ENCODE data around the gene ZNF785. TPM values are rescaled to one million over a fixed set of nuclear protein-coding genes. Genes with fewer than 3 reads are reported as not detected.
A peak's percentile ranks its signal among the peaks of the same experiment; 100 is the strongest.

Gene ZNF785
- total RNA-seq, 2 experiments from 2014 or later, result 4.6 to 6.8 TPM

- Histone ChIP-seq H3K27ac (ENCODE audit: low read depth, low read length, poor library complexity, severe bottlenecking) (no peak overlapping the region), H3K36me3 (ENCODE audit: insufficient read depth, low read length) (peaks cover 7% of the 10 kb centered on the region), H2AFZ (ENCODE audit: low read length) (no peak overlapping the region), H3K9me2 (ENCODE audit: insufficient read depth, low read length) (no peaks in the 10 kb centered on the region), H3K9me3 (ENCODE audit: low read length) (no peaks in the 10 kb centered on the region), H4K20me1 (ENCODE audit: insufficient read depth, low read length) (no peaks in the 10 kb centered on the region), H3K79me2 (ENCODE audit: insufficient read depth, low read depth, low read length) (peaks cover 15% of the 10 kb centered on the region; the same call in 1 of the 2 replicates), H3K4me3 (ENCODE audit: low read depth, low read length, poor library complexity, severe bottlenecking) (no peak overlapping the region), H3K4me1 (ENCODE audit: insufficient read depth, low read length, poor library complexity, severe bottlenecking) (peaks cover 11% of the 10 kb centered on the region), H3K4me2 (ENCODE audit: low read length) (no peak overlapping the region)
- TF ChIP-seq CTCF (conservative IDR thresholded peaks at IDR 0.05; ENCODE audit: low read length), result no peak
- TF ChIP-seq EZH2phosphoT487 (IDR thresholded peaks at IDR 0.05; ENCODE audit: borderline replicate concordance, low read depth, low read length), result no peak
- ChIA-PET CTCF (ENCODE audit: unreplicated experiment) (no interaction called here), POLR2A (interaction anchor here (1.1 to 2.3 kb wide), 2 partner anchors 86 to 100 kb away, joined by 3 to 6 read pairs; no protein-coding TSS in a partner anchor)
- no TSS peak for BruUV-seq (replicated peaks)
- intact Hi-C loops (cut with micrococcal nuclease; ENCODE audit: unreplicated experiment), result no loop called here
- DNase-seq (ENCODE audit: low spot score), result no peak
These were observed 25.8 kb downstream of the ZNF785 start for GRCh38 chr16:30559690-30560089.

- peaks cover 15% of the 10 kb centered on the region; the same call in 1 of the 2 replicates for H3K79me2 ChIP-seq (ENCODE audit: insufficient read depth, low read depth, low read length)
- ChIA-PET POLR2A (interaction anchor here (0.6 to 2.9 kb wide), 11 partner anchors 10 to 541 kb away, joined by 3 to 54 read pairs (median 6); partner anchors contain the start of genes ZNF688 and ZNF747), CTCF (ENCODE audit: unreplicated experiment) (interaction anchor here (0.7 to 1.0 kb wide), 6 partner anchors 13 to 176 kb away, joined by 3 to 6 read pairs (median 4); partner anchors contain the start of gene SEPTIN1)
- no peaks in the 10 kb centered on the region for H3K9me3 ChIP-seq (ENCODE audit: low read length)
- peak overlapping the region; percentile 72; the same call in 1 of the 2 replicates for H2AFZ ChIP-seq (ENCODE audit: low read length)
- no peaks in the 10 kb centered on the region for H4K20me1 ChIP-seq (ENCODE audit: insufficient read depth, low read length)
- DNase-seq (ENCODE audit: low spot score), result no peak
- peak overlapping the region; percentile 77 for H3K27ac ChIP-seq (ENCODE audit: low read depth, low read length, poor library complexity, severe bottlenecking)
- TSS peak; percentile 71 for BruUV-seq (replicated peaks)
- intact Hi-C loops (cut with micrococcal nuclease; ENCODE audit: unreplicated experiment), result loop anchor here (1.0 kb wide), 2 partner anchors 13 to 24 kb away; no protein-coding TSS in a partner anchor
- peaks cover 11% of the 10 kb centered on the region for H3K4me1 ChIP-seq (ENCODE audit: insufficient read depth, low read length, poor library complexity, severe bottlenecking)
- no peak for TF ChIP-seq EZH2phosphoT487 (IDR thresholded peaks at IDR 0.05; ENCODE audit: borderline replicate concordance, low read depth, low read length)
- TF ChIP-seq CTCF (conservative IDR thresholded peaks at IDR 0.05; ENCODE audit: low read length), result no peak
- H3K36me3 ChIP-seq (ENCODE audit: insufficient read depth, low read length), result peaks cover 14% of the 10 kb centered on the region
- H3K4me3 ChIP-seq (ENCODE audit: low read depth, low read length, poor library complexity, severe bottlenecking), result peak overlapping the region; percentile 77
- H3K4me2 ChIP-seq (ENCODE audit: low read length), result peak overlapping the region; percentile 53
- no peaks in the 10 kb centered on the region for H3K9me2 ChIP-seq (ENCODE audit: insufficient read depth, low read length)
These were observed 26.6 kb downstream of the ZNF785 start for GRCh38 chr16:30558789-30559377.
